WTC11 (cell line): ENCODE measurements around the gene MAP4K4. TPM values are rescaled to one million over a fixed set of nuclear protein-coding genes. Genes with fewer than 3 reads are reported as not detected.

Experiments used
- ATAC-seq: fragments of 200-7000 bp; cut with Tn5 transposase; 2 replicates; pipeline ENCODE4 v1.10.0; 2021; ENCODE audit warnings: mild to moderate bottlenecking, moderate library complexity
- CTCF ChIA-PET: fragments of 300-600 bp; sonication (Branson Sonifier 250); formaldehyde crosslinking; loops from one replicate; lab custom pipeline; 2021; ENCODE audit warnings: antibody characterized with exemption; lab: Charles Lee
- POLR2A ChIA-PET: fragments of 350-600 bp; sonication (Branson Sonifier 250); formaldehyde crosslinking; loops from one replicate; lab custom pipeline; 2021; ENCODE audit warnings: antibody characterized with exemption; lab: Charles Lee
- DNase-seq: peaks from one replicate; pipeline ENCODE4 v3.0.0; 2021; ENCODE audit warnings: low spot score
- H3K27ac Mint-ChIP-seq: 2 replicates; pipeline ENCODE4 v1.8.0; 2021; ENCODE audit warnings: mixed read lengths
- H3K27me3 Mint-ChIP-seq: 2 replicates; pipeline ENCODE4 v1.8.0; 2021; ENCODE audit warnings: low read depth, mild to moderate bottlenecking, moderate library complexity, mixed read lengths
- H3K36me3 Mint-ChIP-seq: 2 replicates; pipeline ENCODE4 v1.8.0; 2021; ENCODE audit warnings: mixed read lengths
- H3K4me1 Mint-ChIP-seq: 2 replicates; pipeline ENCODE4 v1.8.0; 2022; ENCODE audit warnings: mixed read lengths
- H3K4me3 Mint-ChIP-seq: 2 replicates; pipeline ENCODE4 v1.8.0; 2021; ENCODE audit warnings: mild to moderate bottlenecking, moderate library complexity, mixed read lengths
- H3K9me3 Mint-ChIP-seq: 2 replicates; pipeline ENCODE4 v1.8.0; 2021; ENCODE audit warnings: mixed read lengths
- ARID4B ChIP-seq: sonication (generic); formaldehyde crosslinking; IDR thresholded peaks from 2 replicates; pipeline ENCODE4 v1.8.0; 2023; ENCODE audit warnings: missing genetic modification reagents, mild to moderate bottlenecking, borderline replicate concordance
- CREM ChIP-seq: sonication (generic); formaldehyde crosslinking; IDR thresholded peaks from 2 replicates; pipeline ENCODE4 v1.8.1; 2022; ENCODE audit warnings: mild to moderate bottlenecking, missing genetic modification reagents, moderate library complexity
- NFATC4 ChIP-seq: fragments of 250-450 bp; sonication (Bioruptor Pico); IDR thresholded peaks from 2 replicates; pipeline ENCODE4 v1.9.0; 2021; ENCODE audit warnings: mild to moderate bottlenecking
- NR1H2 ChIP-seq: sonication (generic); formaldehyde crosslinking; IDR thresholded peaks from 2 replicates; pipeline ENCODE4 v1.9.0; 2021; ENCODE audit warnings: mild to moderate bottlenecking, moderate library complexity, missing genetic modification reagents
- NR3C1 ChIP-seq: sonication (generic); formaldehyde crosslinking; conservative IDR thresholded peaks from 2 replicates; pipeline ENCODE4 v1.8.1; 2023; ENCODE audit warnings: low read depth, mild to moderate bottlenecking, missing genetic modification reagents
- RORB ChIP-seq: fragments of 250-450 bp; sonication (Bioruptor Pico); IDR thresholded peaks from 2 replicates; pipeline ENCODE4 v1.9.0; 2021; ENCODE audit warnings: mild to moderate bottlenecking
- SMAD4 ChIP-seq: sonication (generic); formaldehyde crosslinking; IDR thresholded peaks from 2 replicates; pipeline ENCODE4 v1.8.0; 2022; ENCODE audit warnings: mild to moderate bottlenecking, missing genetic modification reagents
- SP1 ChIP-seq: sonication (generic); formaldehyde crosslinking; conservative IDR thresholded peaks from 2 replicates; pipeline ENCODE4 v1.8.1; 2022; ENCODE audit warnings: missing genetic modification reagents
- ZNF232 ChIP-seq: sonication (generic); formaldehyde crosslinking; IDR thresholded peaks from 2 replicates; pipeline ENCODE4 v1.8.0; 2022; ENCODE audit warnings: mild to moderate bottlenecking, missing genetic modification reagents
- ZNF263 ChIP-seq: sonication (generic); formaldehyde crosslinking; IDR thresholded peaks from 2 replicates; pipeline ENCODE4 v1.8.1; 2022; ENCODE audit warnings: low read depth, mild to moderate bottlenecking, moderate library complexity, missing genetic modification reagents
- ZNF396 ChIP-seq: fragments of 250-450 bp; sonication (Bioruptor Pico); IDR thresholded peaks from 2 replicates; pipeline ENCODE4 v1.8.0; 2021; ENCODE audit warnings: mild to moderate bottlenecking, moderate library complexity, borderline replicate concordance
- ZNF416 ChIP-seq: fragments of 250-450 bp; sonication (Bioruptor Pico); IDR thresholded peaks from 2 replicates; pipeline ENCODE4 v1.9.0; 2021; ENCODE audit warnings: mild to moderate bottlenecking, inconsistent platforms
- ZNF671 ChIP-seq: fragments of 250-450 bp; sonication (Bioruptor Pico); IDR thresholded peaks from 2 replicates; pipeline ENCODE4 v1.8.0; 2021; ENCODE audit warnings: mild to moderate bottlenecking
- total RNA-seq: library from RNA; stranded (reverse); gene quantifications from 3 replicates; pipeline ENCODE4 v1.2.3, GENCODE V29; 2021
- TF ChIP-seq, protein P1 (sequence below): sonication (generic); formaldehyde crosslinking; IDR thresholded peaks from 2 replicates; pipeline ENCODE4 v1.8.0; 2023; ENCODE audit warnings: mild to moderate bottlenecking, missing genetic modification reagents
- TF ChIP-seq, protein P2 (sequence below): fragments of 250-450 bp; sonication (Bioruptor Pico); IDR thresholded peaks from 2 replicates; pipeline ENCODE4 v1.8.0; 2021; ENCODE audit warnings: mild to moderate bottlenecking
- TF ChIP-seq, protein P3 (sequence below): sonication (generic); formaldehyde crosslinking; conservative IDR thresholded peaks from 2 replicates; pipeline ENCODE4 v1.8.1; 2022; ENCODE audit warnings: mild to moderate bottlenecking, missing genetic modification reagents
- TF ChIP-seq, protein P4 (sequence below): sonication (generic); formaldehyde crosslinking; IDR thresholded peaks from 2 replicates; pipeline ENCODE4 v1.8.1; 2022; ENCODE audit warnings: mild to moderate bottlenecking, missing genetic modification reagents, moderate library complexity, borderline replicate concordance
- TF ChIP-seq, protein P5 (sequence below): sonication (generic); formaldehyde crosslinking; IDR thresholded peaks from 2 replicates; pipeline ENCODE4 v1.8.0; 2022; ENCODE audit warnings: missing genetic modification reagents

MAP4K4 gene
- total RNA-seq, 1 experiment from 2014 or later: 112 TPM

- Mint-ChIP-seq H3K27ac (no peak overlapping the region), H3K9me3 (peaks cover 38% of the 10 kb centered on the region), H3K4me3 (no peak overlapping the region), H3K36me3 (peaks cover 28% of the 10 kb centered on the region), H3K27me3 (peaks cover 3% of the 10 kb centered on the region; the same call in 1 of the 2 replicates), H3K4me1 (peaks cover 22% of the 10 kb centered on the region)
- ATAC-seq (no peak), DNase-seq (no peak)
- ChIA-PET POLR2A (no interaction called here), CTCF (interaction anchor here (1.9 kb wide), 1 partner anchor 16 kb away, joined by 6 read pairs; no protein-coding TSS in a partner anchor)
- no peak for TF ChIP-seq NFATC4
- TF ChIP-seq, protein P1, sequence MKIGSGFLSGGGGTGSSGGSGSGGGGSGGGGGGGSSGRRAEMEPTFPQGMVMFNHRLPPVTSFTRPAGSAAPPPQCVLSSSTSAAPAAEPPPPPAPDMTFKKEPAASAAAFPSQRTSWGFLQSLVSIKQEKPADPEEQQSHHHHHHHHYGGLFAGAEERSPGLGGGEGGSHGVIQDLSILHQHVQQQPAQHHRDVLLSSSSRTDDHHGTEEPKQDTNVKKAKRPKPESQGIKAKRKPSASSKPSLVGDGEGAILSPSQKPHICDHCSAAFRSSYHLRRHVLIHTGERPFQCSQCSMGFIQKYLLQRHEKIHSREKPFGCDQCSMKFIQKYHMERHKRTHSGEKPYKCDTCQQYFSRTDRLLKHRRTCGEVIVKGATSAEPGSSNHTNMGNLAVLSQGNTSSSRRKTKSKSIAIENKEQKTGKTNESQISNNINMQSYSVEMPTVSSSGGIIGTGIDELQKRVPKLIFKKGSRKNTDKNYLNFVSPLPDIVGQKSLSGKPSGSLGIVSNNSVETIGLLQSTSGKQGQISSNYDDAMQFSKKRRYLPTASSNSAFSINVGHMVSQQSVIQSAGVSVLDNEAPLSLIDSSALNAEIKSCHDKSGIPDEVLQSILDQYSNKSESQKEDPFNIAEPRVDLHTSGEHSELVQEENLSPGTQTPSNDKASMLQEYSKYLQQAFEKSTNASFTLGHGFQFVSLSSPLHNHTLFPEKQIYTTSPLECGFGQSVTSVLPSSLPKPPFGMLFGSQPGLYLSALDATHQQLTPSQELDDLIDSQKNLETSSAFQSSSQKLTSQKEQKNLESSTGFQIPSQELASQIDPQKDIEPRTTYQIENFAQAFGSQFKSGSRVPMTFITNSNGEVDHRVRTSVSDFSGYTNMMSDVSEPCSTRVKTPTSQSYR (CRISPR knock-in tag): no peak
- no peak for TF ChIP-seq ZNF416 (CRISPR knock-in tag)
- no peak for TF ChIP-seq ZNF232 (CRISPR knock-in tag)
- no peak for TF ChIP-seq ZNF396
- no peak for TF ChIP-seq ZNF263 (CRISPR knock-in tag)
- no peak for TF ChIP-seq SMAD4 (CRISPR knock-in tag)
- TF ChIP-seq NR3C1 (CRISPR knock-in tag): no peak
- TF ChIP-seq, protein P2, sequence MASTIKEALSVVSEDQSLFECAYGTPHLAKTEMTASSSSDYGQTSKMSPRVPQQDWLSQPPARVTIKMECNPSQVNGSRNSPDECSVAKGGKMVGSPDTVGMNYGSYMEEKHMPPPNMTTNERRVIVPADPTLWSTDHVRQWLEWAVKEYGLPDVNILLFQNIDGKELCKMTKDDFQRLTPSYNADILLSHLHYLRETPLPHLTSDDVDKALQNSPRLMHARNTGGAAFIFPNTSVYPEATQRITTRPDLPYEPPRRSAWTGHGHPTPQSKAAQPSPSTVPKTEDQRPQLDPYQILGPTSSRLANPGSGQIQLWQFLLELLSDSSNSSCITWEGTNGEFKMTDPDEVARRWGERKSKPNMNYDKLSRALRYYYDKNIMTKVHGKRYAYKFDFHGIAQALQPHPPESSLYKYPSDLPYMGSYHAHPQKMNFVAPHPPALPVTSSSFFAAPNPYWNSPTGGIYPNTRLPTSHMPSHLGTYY (CRISPR knock-in tag): no peak
- TF ChIP-seq ZNF671 (CRISPR knock-in tag): no peak
- TF ChIP-seq ARID4B (CRISPR knock-in tag): no peak
- TF ChIP-seq RORB (CRISPR knock-in tag): no peak
- TF ChIP-seq, protein P3, sequence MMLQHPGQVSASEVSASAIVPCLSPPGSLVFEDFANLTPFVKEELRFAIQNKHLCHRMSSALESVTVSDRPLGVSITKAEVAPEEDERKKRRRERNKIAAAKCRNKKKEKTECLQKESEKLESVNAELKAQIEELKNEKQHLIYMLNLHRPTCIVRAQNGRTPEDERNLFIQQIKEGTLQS (CRISPR knock-in tag): no peak
- no peak for TF ChIP-seq NR1H2 (CRISPR knock-in tag)
- TF ChIP-seq, protein P4, sequence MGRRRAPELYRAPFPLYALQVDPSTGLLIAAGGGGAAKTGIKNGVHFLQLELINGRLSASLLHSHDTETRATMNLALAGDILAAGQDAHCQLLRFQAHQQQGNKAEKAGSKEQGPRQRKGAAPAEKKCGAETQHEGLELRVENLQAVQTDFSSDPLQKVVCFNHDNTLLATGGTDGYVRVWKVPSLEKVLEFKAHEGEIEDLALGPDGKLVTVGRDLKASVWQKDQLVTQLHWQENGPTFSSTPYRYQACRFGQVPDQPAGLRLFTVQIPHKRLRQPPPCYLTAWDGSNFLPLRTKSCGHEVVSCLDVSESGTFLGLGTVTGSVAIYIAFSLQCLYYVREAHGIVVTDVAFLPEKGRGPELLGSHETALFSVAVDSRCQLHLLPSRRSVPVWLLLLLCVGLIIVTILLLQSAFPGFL (CRISPR knock-in tag): no peak
- TF ChIP-seq, protein P5, sequence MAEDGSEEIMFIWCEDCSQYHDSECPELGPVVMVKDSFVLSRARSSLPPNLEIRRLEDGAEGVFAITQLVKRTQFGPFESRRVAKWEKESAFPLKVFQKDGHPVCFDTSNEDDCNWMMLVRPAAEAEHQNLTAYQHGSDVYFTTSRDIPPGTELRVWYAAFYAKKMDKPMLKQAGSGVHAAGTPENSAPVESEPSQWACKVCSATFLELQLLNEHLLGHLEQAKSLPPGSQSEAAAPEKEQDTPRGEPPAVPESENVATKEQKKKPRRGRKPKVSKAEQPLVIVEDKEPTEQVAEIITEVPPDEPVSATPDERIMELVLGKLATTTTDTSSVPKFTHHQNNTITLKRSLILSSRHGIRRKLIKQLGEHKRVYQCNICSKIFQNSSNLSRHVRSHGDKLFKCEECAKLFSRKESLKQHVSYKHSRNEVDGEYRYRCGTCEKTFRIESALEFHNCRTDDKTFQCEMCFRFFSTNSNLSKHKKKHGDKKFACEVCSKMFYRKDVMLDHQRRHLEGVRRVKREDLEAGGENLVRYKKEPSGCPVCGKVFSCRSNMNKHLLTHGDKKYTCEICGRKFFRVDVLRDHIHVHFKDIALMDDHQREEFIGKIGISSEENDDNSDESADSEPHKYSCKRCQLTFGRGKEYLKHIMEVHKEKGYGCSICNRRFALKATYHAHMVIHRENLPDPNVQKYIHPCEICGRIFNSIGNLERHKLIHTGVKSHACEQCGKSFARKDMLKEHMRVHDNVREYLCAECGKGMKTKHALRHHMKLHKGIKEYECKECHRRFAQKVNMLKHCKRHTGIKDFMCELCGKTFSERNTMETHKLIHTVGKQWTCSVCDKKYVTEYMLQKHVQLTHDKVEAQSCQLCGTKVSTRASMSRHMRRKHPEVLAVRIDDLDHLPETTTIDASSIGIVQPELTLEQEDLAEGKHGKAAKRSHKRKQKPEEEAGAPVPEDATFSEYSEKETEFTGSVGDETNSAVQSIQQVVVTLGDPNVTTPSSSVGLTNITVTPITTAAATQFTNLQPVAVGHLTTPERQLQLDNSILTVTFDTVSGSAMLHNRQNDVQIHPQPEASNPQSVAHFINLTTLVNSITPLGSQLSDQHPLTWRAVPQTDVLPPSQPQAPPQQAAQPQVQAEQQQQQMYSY (CRISPR knock-in tag): no peak
- TF ChIP-seq CREM (CRISPR knock-in tag): no peak
- no peak for TF ChIP-seq SP1 (CRISPR knock-in tag)
Measured at GRCh38 chr2:101899871-101900270, 202.4 kb downstream of the MAP4K4 start.
